Transverse colon (tissue), 4 donors: ENCODE results near the gene NNMT. TPM values are rescaled to one million over a fixed set of nuclear protein-coding genes. Genes with fewer than 3 reads are reported as not detected.

Source experiments
- DNase-seq: peaks from one replicate; pipeline ENCODE4 v3.0.0-alpha.2; 2019
- H3K27ac ChIP-seq, 4 donors: fragments of 200-600 bp; sonication (generic); 2 replicates each; pipeline ENCODE4 v1.5.1; 2016 to 2018; ENCODE audit warnings: inconsistent platforms in 4 of 4
- H3K27me3 ChIP-seq: fragments of 200-600 bp; sonication (generic); 2 replicates; pipeline ENCODE4 v1.5.1; 2017; ENCODE audit warnings: inconsistent platforms
- H3K36me3 ChIP-seq, 4 donors: fragments of 200-600 bp; sonication (generic); 2 replicates each; pipeline ENCODE4 v1.5.1; 2017 to 2019; ENCODE audit warnings: inconsistent platforms in 4 of 4
- H3K4me1 ChIP-seq, 4 donors: fragments of 200-600 bp; sonication (generic); 2 replicates each; pipeline ENCODE4 v1.5.1; 2017 to 2020; ENCODE audit warnings: inconsistent platforms in 4 of 4
- H3K4me3 ChIP-seq, 4 donors: fragments of 200-600 bp; sonication (generic); 1 replicate in 1 of 4; 2 replicates in 3 of 4; pipeline versions ENCODE4 v1.5.1 to v1.6.1; 2017 to 2019; ENCODE audit warnings: inconsistent platforms in 4 of 4
- H3K9me3 ChIP-seq, 2 donors: fragments of 200-600 bp; sonication (generic); 2 replicates each; pipeline ENCODE4 v1.5.1; 2017 to 2019; ENCODE audit warnings: inconsistent platforms in 2 of 2
- EP300 ChIP-seq: sonication (generic); formaldehyde crosslinking; IDR thresholded peaks from one replicate; pipeline ENCODE4 v1.6.1; 2017; ENCODE audit warnings: antibody characterized with exemption, low read depth
- POLR2A ChIP-seq: fragments of 450-650 bp; IDR thresholded peaks from one replicate; pipeline ENCODE4 v1.6.1; 2016; ENCODE audit warnings: antibody characterized with exemption, mild to moderate bottlenecking, moderate library complexity
- POLR2AphosphoS5 ChIP-seq, 3 donors: sonication (generic); formaldehyde crosslinking; IDR thresholded peaks; one replicate each; pipeline ENCODE4 v1.6.1; 2016; ENCODE audit warnings: antibody characterized with exemption in 3 of 3
- WGBS, 2 donors: methylation state at CpG; one replicate each; pipeline ENCODE4 v1.1.5; 2018; ENCODE audit warnings: low coverage in 1 of 2; 5-methylcytosine and 5-hydroxymethylcytosine counted together
- in situ Hi-C, 4 donors: fragments of 200-750 bp; cut with MboI; loops; one replicate each; pipeline versions ENCODE4 v1.15.0 to v1.15.1; 2017; ENCODE audit warnings: low sequenced_read_pairs in 3 of 4, low pct_ligation_motif_present in 1 of 4, low pct_unique_long_range_greater_than_20kb in 1 of 4
- intact Hi-C: fragments of 100-400 bp; cut with DNase I; formaldehyde crosslinking; loops from one replicate; pipeline ENCODE4 v1.15.1; 2023; ENCODE audit warnings: low total_unique reads
- total RNA-seq, 4 donors: library from RNA; depleted of rRNA; stranded (reverse); fragments of >200 nt; gene quantifications; one replicate each; pipeline ENCODE4 v1.1.0, GENCODE V29; 2016
- TF ChIP-seq, protein P1 (sequence below), 5 experiments: fragments of 200-600 bp in 3 of 5; fragments of 450-650 bp in 2 of 5; sonication (generic) in 3 of 5; IDR thresholded peaks; 1 replicate in 2 of 5; 2 replicates in 3 of 5; pipeline ENCODE4 v1.5.1; 2016 to 2017; ENCODE audit warnings: antibody characterized with exemption in 5 of 5, inconsistent platforms in 3 of 5, mild to moderate bottlenecking in 2 of 5, moderate library complexity in 1 of 5

NNMT gene
- total RNA-seq, 4 donors from 2014 or later: 37.8 to 385 (median 179) TPM

DNA sequence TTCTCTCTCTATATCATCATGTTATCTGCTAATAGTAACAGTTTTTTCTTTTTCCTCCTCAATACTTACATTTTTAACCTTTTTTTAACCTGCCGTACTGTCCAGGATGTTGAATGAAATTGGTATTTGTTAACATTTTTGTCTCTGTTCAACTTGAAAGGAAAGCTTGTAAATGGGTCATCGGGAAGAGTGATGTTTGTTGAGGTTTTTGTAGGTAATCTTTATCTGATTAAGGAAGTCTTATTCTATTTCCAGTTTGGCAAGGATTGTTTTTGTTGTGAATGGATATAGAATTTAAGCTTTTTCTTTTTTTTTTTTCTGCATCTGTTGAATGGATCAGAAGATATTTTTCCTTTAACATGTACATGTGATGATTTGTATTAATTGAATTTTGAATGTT is 8.1 kb upstream of the NNMT start:
- WGBS, 2 donors: 60 to 67% methylated on average over 2 of the region's 2 CpGs
- intact Hi-C loops (no loop called here), in situ Hi-C loops (no loop called here)
- no peak for TF ChIP-seq POLR2AphosphoS5 (IDR thresholded peaks at IDR 0.05)
- TF ChIP-seq EP300: no peak
- TF ChIP-seq, protein P1, sequence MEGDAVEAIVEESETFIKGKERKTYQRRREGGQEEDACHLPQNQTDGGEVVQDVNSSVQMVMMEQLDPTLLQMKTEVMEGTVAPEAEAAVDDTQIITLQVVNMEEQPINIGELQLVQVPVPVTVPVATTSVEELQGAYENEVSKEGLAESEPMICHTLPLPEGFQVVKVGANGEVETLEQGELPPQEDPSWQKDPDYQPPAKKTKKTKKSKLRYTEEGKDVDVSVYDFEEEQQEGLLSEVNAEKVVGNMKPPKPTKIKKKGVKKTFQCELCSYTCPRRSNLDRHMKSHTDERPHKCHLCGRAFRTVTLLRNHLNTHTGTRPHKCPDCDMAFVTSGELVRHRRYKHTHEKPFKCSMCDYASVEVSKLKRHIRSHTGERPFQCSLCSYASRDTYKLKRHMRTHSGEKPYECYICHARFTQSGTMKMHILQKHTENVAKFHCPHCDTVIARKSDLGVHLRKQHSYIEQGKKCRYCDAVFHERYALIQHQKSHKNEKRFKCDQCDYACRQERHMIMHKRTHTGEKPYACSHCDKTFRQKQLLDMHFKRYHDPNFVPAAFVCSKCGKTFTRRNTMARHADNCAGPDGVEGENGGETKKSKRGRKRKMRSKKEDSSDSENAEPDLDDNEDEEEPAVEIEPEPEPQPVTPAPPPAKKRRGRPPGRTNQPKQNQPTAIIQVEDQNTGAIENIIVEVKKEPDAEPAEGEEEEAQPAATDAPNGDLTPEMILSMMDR (IDR thresholded peaks at IDR 0.05): no peak
- TF ChIP-seq POLR2A: no peak
- H3K27ac ChIP-seq: no peak overlapping the region
- H3K36me3 ChIP-seq: no peaks in the 10 kb centered on the region
- H3K9me3 ChIP-seq: no peaks in the 10 kb centered on the region
- H3K4me1 ChIP-seq: peaks cover 0 to 28% (median 8%) of the 10 kb centered on the region in 4 donors
- no peaks in the 10 kb centered on the region for H3K27me3 ChIP-seq
- no peak for DNase-seq
- no peak overlapping the region for H3K4me3 ChIP-seq

GRCh38 chr11:114289779-114290178 is 6.4 kb upstream of the NNMT start:
- Histone ChIP-seq H3K9me3 (no peaks in the 10 kb centered on the region), H3K27ac (no peak overlapping the region), H3K36me3 (no peaks in the 10 kb centered on the region), H3K27me3 (no peaks in the 10 kb centered on the region), H3K4me3 (no peak overlapping the region), H3K4me1 (peaks cover 0 to 23% (median 9%) of the 10 kb centered on the region in 4 donors)
- WGBS, 2 donors: 70 to 84% methylated on average over 2 to 5 of the region's 5 CpGs
- in situ Hi-C loops: no loop called here
- DNase-seq: no peak
- intact Hi-C loops: no loop called here
- TF ChIP-seq POLR2A (no peak), EP300 (no peak), POLR2AphosphoS5 (IDR thresholded peaks at IDR 0.05) (no peak)
- TF ChIP-seq, protein P1 (IDR thresholded peaks at IDR 0.05): no peak

GRCh38 chr11:114290503-114291235 is 5.5 kb upstream of the NNMT start:
- peaks cover 0 to 23% (median 9%) of the 10 kb centered on the region in 4 donors for H3K4me1 ChIP-seq
- intact Hi-C loops (no loop called here), in situ Hi-C loops (no loop called here)
- no peaks in the 10 kb centered on the region for H3K9me3 ChIP-seq
- no peaks in the 10 kb centered on the region for H3K36me3 ChIP-seq
- DNase-seq: no peak
- 86 to 90% methylated on average over 2 of the region's 2 CpGs for WGBS, 2 donors
- TF ChIP-seq EP300 (no peak), POLR2AphosphoS5 (IDR thresholded peaks at IDR 0.05) (no peak), POLR2A (no peak)
- TF ChIP-seq, protein P1 (IDR thresholded peaks at IDR 0.05): no peak
- peak overlapping the region; percentile 43 to 88 (median 58) for H3K27ac ChIP-seq
- no peak overlapping the region for H3K4me3 ChIP-seq
- H3K27me3 ChIP-seq: no peaks in the 10 kb centered on the region

DNA sequence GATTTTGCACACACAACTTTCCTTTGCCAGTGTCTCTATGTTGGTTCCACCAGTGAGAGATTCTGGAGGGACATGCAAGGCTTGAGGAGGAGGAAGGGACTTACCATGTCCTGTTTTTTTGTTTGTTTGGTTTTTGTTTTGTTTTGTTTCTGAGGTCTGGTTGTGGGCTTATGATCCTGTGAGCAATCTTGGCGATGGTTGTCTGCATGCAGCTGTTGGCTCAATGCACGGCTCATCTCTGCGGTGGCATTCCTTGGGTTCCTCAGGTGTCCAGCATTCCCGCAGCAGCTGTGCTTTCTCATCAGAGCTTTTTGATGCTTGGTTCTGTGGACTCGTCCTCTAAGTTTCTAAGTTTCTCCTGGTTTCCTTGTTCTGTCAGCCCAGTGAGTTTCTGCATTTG is 4.8 kb upstream of the NNMT start:
- no peak for DNase-seq
- H3K9me3 ChIP-seq: no peaks in the 10 kb centered on the region
- intact Hi-C loops: no loop called here
- H3K4me3 ChIP-seq: no peak overlapping the region
- peak overlapping the region; percentile 43 to 88 (median 58) for H3K27ac ChIP-seq
- TF ChIP-seq POLR2AphosphoS5 (IDR thresholded peaks at IDR 0.05): no peak
- no peak for TF ChIP-seq EP300
- TF ChIP-seq, protein P1 (IDR thresholded peaks at IDR 0.05): no peak
- TF ChIP-seq POLR2A: no peak
- WGBS, 2 donors: 60 to 80% methylated on average over 1 to 5 of the region's 5 CpGs
- no peaks in the 10 kb centered on the region for H3K27me3 ChIP-seq
- in situ Hi-C loops: no loop called here
- no peaks in the 10 kb centered on the region for H3K36me3 ChIP-seq
- peaks cover 0 to 23% (median 9%) of the 10 kb centered on the region in 4 donors for H3K4me1 ChIP-seq
